ENCODE data around the gene DNAJC25. TPM values are rescaled to one million over a fixed set of nuclear protein-coding genes. Genes with fewer than 3 reads are reported as not detected.

Gene DNAJC25
- total and polyA plus RNA-seq, 2 experiments from 2014 or later, result 8.4 to 8.9 TPM

DNA sequence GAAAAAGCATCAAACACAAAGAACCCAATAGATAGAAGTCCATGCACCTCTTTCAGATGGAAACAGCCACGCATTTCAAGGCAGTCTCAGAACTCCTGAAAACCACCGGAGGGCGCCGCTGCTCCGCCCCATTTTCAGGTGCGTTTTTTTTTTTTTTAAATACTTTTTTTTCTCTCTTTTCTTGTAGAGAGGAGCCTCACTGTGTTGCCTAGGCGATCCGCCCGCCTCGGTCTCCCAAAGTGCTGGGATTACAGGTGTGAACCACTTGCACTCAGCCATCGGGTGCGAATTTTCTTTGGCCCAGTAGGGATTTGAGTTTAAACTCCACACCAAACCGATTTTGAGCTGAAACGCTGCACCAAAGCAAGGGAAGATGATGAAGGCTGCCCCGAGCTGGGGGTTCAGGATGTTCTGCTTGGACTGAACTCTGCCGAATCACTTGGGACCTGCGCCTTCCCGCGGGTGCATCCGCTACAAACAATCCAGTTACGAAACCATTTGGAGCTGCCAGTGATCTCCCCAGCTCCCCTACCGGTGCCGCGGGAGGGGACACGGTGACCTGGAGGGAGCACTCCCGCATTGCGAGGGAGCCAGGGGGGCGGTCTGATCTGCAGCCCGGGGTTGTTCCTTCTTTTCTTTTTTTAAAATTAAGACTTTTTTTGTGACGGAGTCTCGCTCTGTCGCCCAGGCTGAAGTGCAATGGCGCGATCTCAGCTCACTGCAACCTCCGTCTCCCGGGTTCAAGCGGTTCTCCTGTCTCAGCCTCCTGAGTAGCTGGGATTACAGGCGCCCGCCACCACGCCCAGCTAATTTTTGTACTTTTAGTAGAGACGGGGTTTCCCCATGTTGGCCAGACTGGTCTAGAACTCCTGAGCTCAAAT lies 33.0 kb upstream of the DNAJC25 start:
- H4K20me1 ChIP-seq (replicated peaks; ENCODE audit: insufficient read depth), result no peaks in the 10 kb centered on the region
- Mint-ChIP-seq H3K9me3 (no peaks in the 10 kb centered on the region; the same call in 2 of the 3 replicates), H3K4me3 (peak overlapping the region; percentile 90), H3K36me3 (ENCODE audit: low read depth) (peaks cover 36% of the 10 kb centered on the region; the same call in 2 of the 3 replicates), H3K27ac (no peak overlapping the region), H3K27me3 (ENCODE audit: insufficient read depth, low read depth, poor library complexity) (peaks cover 25% of the 10 kb centered on the region), H3K4me1 (peaks cover 5% of the 10 kb centered on the region)
- peak overlapping the region; percentile 76 for H3K4me2 ChIP-seq
- peak; percentile 43 for ATAC-seq
- H3K36me3 ChIP-seq (ENCODE audit: insufficient read depth), result peaks cover 4% of the 10 kb centered on the region; the same call in 1 of the 2 replicates
- no peaks in the 10 kb centered on the region; the same call in 1 of the 2 replicates for H3K4me1 ChIP-seq (ENCODE audit: insufficient read depth)
- DNase-seq (ENCODE audit: low spot score), result peak; percentile 91
- no peaks in the 10 kb centered on the region for H3K79me2 ChIP-seq (replicated peaks; ENCODE audit: insufficient read depth)
- no peaks in the 10 kb centered on the region for H3K9me2 ChIP-seq (ENCODE audit: insufficient read depth)
- peak overlapping the region; percentile 82 for H3K4me3 ChIP-seq
- H3K27ac ChIP-seq (ENCODE audit: low read depth), result no peak overlapping the region
- H3K27me3 ChIP-seq (ENCODE audit: insufficient read depth), result peaks cover 24% of the 10 kb centered on the region
- peak overlapping the region; percentile 64 for H2AFZ ChIP-seq
- no peak for TF ChIP-seq STAT1 (IDR thresholded peaks at IDR 0.05; ENCODE audit: unreplicated experiment)
- no peak for TF ChIP-seq POLR2AphosphoS5 (IDR thresholded peaks at IDR 0.05; ENCODE audit: low read depth)
- TF ChIP-seq, protein P1, sequence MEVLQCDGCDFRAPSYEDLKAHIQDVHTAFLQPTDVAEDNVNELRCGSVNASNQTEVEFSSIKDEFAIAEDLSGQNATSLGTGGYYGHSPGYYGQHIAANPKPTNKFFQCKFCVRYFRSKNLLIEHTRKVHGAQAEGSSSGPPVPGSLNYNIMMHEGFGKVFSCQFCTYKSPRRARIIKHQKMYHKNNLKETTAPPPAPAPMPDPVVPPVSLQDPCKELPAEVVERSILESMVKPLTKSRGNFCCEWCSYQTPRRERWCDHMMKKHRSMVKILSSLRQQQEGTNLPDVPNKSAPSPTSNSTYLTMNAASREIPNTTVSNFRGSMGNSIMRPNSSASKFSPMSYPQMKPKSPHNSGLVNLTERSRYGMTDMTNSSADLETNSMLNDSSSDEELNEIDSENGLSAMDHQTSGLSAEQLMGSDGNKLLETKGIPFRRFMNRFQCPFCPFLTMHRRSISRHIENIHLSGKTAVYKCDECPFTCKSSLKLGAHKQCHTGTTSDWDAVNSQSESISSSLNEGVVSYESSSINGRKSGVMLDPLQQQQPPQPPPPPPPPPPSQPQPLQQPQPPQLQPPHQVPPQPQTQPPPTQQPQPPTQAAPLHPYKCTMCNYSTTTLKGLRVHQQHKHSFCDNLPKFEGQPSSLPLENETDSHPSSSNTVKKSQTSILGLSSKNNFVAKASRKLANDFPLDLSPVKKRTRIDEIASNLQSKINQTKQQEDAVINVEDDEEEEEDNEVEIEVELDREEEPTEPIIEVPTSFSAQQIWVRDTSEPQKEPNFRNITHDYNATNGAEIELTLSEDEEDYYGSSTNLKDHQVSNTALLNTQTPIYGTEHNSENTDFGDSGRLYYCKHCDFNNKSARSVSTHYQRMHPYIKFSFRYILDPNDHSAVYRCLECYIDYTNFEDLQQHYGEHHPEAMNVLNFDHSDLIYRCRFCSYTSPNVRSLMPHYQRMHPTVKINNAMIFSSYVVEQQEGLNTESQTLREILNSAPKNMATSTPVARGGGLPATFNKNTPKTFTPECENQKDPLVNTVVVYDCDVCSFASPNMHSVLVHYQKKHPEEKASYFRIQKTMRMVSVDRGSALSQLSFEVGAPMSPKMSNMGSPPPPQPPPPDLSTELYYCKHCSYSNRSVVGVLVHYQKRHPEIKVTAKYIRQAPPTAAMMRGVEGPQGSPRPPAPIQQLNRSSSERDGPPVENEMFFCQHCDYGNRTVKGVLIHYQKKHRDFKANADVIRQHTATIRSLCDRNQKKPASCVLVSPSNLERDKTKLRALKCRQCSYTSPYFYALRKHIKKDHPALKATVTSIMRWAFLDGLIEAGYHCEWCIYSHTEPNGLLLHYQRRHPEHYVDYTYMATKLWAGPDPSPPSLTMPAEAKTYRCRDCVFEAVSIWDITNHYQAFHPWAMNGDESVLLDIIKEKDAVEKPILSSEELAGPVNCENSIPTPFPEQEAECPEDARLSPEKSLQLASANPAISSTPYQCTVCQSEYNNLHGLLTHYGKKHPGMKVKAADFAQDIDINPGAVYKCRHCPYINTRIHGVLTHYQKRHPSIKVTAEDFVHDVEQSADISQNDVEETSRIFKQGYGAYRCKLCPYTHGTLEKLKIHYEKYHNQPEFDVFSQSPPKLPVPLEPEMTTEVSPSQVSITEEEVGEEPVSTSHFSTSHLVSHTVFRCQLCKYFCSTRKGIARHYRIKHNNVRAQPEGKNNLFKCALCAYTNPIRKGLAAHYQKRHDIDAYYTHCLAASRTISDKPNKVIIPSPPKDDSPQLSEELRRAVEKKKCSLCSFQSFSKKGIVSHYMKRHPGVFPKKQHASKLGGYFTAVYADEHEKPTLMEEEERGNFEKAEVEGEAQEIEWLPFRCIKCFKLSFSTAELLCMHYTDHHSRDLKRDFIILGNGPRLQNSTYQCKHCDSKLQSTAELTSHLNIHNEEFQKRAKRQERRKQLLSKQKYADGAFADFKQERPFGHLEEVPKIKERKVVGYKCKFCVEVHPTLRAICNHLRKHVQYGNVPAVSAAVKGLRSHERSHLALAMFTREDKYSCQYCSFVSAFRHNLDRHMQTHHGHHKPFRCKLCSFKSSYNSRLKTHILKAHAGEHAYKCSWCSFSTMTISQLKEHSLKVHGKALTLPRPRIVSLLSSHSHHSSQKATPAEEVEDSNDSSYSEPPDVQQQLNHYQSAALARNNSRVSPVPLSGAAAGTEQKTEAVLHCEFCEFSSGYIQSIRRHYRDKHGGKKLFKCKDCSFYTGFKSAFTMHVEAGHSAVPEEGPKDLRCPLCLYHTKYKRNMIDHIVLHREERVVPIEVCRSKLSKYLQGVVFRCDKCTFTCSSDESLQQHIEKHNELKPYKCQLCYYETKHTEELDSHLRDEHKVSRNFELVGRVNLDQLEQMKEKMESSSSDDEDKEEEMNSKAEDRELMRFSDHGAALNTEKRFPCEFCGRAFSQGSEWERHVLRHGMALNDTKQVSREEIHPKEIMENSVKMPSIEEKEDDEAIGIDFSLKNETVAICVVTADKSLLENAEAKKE (CRISPR knock-in tag; IDR thresholded peaks at IDR 0.05), result no peak
- TF ChIP-seq, protein P2, sequence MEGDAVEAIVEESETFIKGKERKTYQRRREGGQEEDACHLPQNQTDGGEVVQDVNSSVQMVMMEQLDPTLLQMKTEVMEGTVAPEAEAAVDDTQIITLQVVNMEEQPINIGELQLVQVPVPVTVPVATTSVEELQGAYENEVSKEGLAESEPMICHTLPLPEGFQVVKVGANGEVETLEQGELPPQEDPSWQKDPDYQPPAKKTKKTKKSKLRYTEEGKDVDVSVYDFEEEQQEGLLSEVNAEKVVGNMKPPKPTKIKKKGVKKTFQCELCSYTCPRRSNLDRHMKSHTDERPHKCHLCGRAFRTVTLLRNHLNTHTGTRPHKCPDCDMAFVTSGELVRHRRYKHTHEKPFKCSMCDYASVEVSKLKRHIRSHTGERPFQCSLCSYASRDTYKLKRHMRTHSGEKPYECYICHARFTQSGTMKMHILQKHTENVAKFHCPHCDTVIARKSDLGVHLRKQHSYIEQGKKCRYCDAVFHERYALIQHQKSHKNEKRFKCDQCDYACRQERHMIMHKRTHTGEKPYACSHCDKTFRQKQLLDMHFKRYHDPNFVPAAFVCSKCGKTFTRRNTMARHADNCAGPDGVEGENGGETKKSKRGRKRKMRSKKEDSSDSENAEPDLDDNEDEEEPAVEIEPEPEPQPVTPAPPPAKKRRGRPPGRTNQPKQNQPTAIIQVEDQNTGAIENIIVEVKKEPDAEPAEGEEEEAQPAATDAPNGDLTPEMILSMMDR (conservative IDR thresholded peaks at IDR 0.05; ENCODE audit: low read depth in 2 of 2), result peak; percentile 78 to 80
- no peak for TF ChIP-seq ZNF114 (CRISPR knock-in tag; IDR thresholded peaks at IDR 0.05)
- no peak for TF ChIP-seq CREB1 (CRISPR knock-in tag; IDR thresholded peaks at IDR 0.05; ENCODE audit: low read depth)
- TF ChIP-seq JUNB (IDR thresholded peaks at IDR 0.05; ENCODE audit: unreplicated experiment), result no peak
- H3F3A ChIP-seq (replicated peaks; ENCODE audit: low read depth), result no peaks in the 10 kb centered on the region

All from GM23338 (cell line).